ENCODE measurements around the gene SEC14L6.

DNA sequence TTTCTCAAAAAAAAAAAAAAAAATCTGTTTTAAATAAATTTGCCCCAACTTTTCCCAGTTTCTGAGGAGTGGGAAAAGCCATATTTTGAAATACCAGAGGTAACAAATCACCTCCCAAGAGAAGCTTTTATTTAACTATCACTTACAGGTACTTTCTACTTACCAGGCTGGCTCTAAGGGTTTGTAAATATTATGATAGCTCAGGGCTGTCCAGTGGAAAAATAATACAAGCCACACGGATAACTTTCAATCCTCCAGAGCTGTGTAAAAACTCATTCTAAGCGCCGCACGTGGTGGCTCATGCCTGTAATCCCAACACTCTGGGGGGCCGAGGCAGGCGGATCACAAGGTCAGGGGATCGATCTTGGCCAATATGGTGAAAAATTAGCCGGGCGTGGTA, 35.4 kb downstream of the SEC14L6 start:
- TF ChIP-seq, protein P1, sequence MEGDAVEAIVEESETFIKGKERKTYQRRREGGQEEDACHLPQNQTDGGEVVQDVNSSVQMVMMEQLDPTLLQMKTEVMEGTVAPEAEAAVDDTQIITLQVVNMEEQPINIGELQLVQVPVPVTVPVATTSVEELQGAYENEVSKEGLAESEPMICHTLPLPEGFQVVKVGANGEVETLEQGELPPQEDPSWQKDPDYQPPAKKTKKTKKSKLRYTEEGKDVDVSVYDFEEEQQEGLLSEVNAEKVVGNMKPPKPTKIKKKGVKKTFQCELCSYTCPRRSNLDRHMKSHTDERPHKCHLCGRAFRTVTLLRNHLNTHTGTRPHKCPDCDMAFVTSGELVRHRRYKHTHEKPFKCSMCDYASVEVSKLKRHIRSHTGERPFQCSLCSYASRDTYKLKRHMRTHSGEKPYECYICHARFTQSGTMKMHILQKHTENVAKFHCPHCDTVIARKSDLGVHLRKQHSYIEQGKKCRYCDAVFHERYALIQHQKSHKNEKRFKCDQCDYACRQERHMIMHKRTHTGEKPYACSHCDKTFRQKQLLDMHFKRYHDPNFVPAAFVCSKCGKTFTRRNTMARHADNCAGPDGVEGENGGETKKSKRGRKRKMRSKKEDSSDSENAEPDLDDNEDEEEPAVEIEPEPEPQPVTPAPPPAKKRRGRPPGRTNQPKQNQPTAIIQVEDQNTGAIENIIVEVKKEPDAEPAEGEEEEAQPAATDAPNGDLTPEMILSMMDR (conservative IDR thresholded peaks at IDR 0.05; ENCODE audit: low read length), result no peak
- no peak for TF ChIP-seq EZH2phosphoT487 (IDR thresholded peaks at IDR 0.05; ENCODE audit: borderline replicate concordance, low read depth, low read length)
